ENCODE measurements around the gene BCKDHB.
"Not testable (repeated sequence)": the region's sequence is repeated elsewhere in the genome, so short reads cannot be mapped to it uniquely, and the experiment has no call there.

BCKDHB gene

GRCh38 chr6:80211286-80211685, 104.8 kb downstream of the BCKDHB start:
- DNase-seq: no peak

- DNase-seq: not testable (repeated sequence)
Observed at GRCh38 chr6:80211890-80212289, 105.4 kb downstream of the BCKDHB start.

GRCh38 chr6:80214436-80215022, 108.1 kb downstream of the BCKDHB start:
- DNase-seq: peak; percentile 7

GRCh38 chr6:80215063-80215462, 108.6 kb downstream of the BCKDHB start:
- no peak for DNase-seq

- no peak for DNase-seq
Observed at GRCh38 chr6:80217794-80218193, 111.3 kb downstream of the BCKDHB start.

GRCh38 chr6:80223743-80224212, 117.3 kb downstream of the BCKDHB start:
- DNase-seq: no peak

- DNase-seq: no peak
Observed at GRCh38 chr6:80226151-80226550, 119.7 kb downstream of the BCKDHB start.

- DNase-seq: no peak
Observed at GRCh38 chr6:80226699-80227098, 120.2 kb downstream of the BCKDHB start.

- no peak for DNase-seq
Observed at GRCh38 chr6:80227545-80228105, 121.2 kb downstream of the BCKDHB start.

- DNase-seq: no peak
Observed at GRCh38 chr6:80233262-80233661, 126.8 kb downstream of the BCKDHB start.

- DNase-seq: no peak
Observed at GRCh38 chr6:80233958-80234357, 127.5 kb downstream of the BCKDHB start.

- DNase-seq: no peak
Observed at GRCh38 chr6:80234401-80234800, 127.9 kb downstream of the BCKDHB start.

- DNase-seq: no peak
Observed at GRCh38 chr6:80234908-80235307, 128.4 kb downstream of the BCKDHB start.

- no peak for DNase-seq
Observed at GRCh38 chr6:80235647-80236046, 129.2 kb downstream of the BCKDHB start.

GRCh38 chr6:80238754-80239153, 132.3 kb downstream of the BCKDHB start:
- not testable (repeated sequence) for DNase-seq

GRCh38 chr6:80245043-80245442, 138.6 kb downstream of the BCKDHB start:
- DNase-seq: no peak

GRCh38 chr6:80249897-80250296, 143.4 kb downstream of the BCKDHB start:
- DNase-seq: no peak

GRCh38 chr6:80250391-80250997, 144.0 kb downstream of the BCKDHB start:
- no peak for DNase-seq

GRCh38 chr6:80251321-80251720, 144.8 kb downstream of the BCKDHB start:
- DNase-seq: no peak

- no peak for DNase-seq
Observed at GRCh38 chr6:80254716-80255115, 148.2 kb downstream of the BCKDHB start.

- no peak for DNase-seq
Observed at GRCh38 chr6:80256691-80257090, 150.2 kb downstream of the BCKDHB start.

GRCh38 chr6:80259118-80259517, 152.6 kb downstream of the BCKDHB start:
- DNase-seq: no peak

GRCh38 chr6:80263585-80263984, 157.1 kb downstream of the BCKDHB start:
- no peak for DNase-seq
